Lower leg skin (tissue), 3 donors: Measurements from ENCODE around the gene IL4.
"Not testable (repeated sequence)": the region's sequence is repeated elsewhere in the genome, so short reads cannot be mapped to it uniquely, and the experiment has no call there.

Experiments
- CTCF ChIP-seq, 3 donors: fragments of 450-650 bp; IDR thresholded peaks; one replicate each; pipeline ENCODE4 v1.5.1; 2016; ENCODE audit warnings: antibody characterized with exemption in 3 of 3, mild to moderate bottlenecking in 3 of 3, moderate library complexity in 2 of 3
- POLR2A ChIP-seq, 2 donors: fragments of 450-650 bp; IDR thresholded peaks; one replicate each; pipeline ENCODE4 v1.6.1; 2016 to 2017; ENCODE audit warnings: antibody characterized with exemption in 2 of 2, mild to moderate bottlenecking in 1 of 2, moderate library complexity in 1 of 2

DNA sequence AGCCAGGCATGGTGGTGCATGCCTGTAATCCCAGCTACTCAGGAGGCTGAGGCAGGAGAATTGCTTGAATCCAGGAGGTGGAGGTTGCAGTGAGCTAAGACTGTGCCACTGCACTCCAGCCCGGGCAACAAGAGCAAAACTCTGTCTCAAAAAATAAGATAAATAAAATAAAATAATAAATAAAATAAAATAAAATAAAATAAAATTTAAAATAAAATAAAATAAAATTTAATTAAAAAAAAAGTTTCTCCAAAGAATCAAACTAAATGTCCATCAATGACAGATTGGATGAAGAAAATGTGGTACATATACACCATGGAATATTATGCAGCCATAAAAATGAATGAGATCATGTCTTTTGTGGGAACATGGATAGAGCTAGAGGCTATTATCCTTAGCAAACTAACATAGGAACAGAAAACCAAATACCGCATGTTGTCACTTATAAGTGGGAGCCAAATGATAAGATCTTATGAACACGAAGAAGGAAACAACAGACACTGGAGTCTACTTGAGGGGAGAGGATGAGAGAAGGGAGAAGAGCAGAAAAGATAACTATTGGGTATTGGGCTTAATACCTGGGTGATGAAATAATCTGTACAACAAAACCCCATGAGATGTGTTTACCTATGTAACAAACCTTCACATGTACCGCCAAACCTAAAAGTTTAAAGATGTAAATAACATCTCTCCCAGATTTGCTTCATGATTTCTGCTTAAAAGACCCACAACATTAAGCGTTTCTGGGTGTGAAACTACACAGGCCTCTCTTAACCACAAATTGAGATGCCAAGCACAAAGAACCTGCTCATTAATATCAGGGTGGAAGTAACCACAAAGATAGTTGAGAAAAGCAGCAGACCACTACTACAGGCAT lies 18.2 kb downstream of the IL4 start:
- not testable (repeated sequence) for TF ChIP-seq POLR2A, CTCF (IDR thresholded peaks at IDR 0.05)
